ENCODE measurements around the gene PINK1.

PINK1 gene

GRCh38 chr1:20619999-20620398 lies 13.3 kb upstream of the PINK1 start:
- no peaks in the 10 kb centered on the region for H3K79me2 ChIP-seq (ENCODE audit: insufficient read depth, low read length)
- H3K4me1 ChIP-seq (ENCODE audit: insufficient read depth, low read length, severe bottlenecking), result no peaks in the 10 kb centered on the region
- H3K4me3 ChIP-seq (ENCODE audit: low read depth, low read length, poor library complexity, severe bottlenecking), result no peak overlapping the region
- H3K9me2 ChIP-seq (ENCODE audit: low read depth, low read length), result no peaks in the 10 kb centered on the region
- no peaks in the 10 kb centered on the region for H3K36me3 ChIP-seq (ENCODE audit: insufficient read depth, low read length)
- H3K4me2 ChIP-seq (ENCODE audit: low read length), result no peak overlapping the region
- H3K27ac ChIP-seq (ENCODE audit: low read depth, low read length, poor library complexity, severe bottlenecking), result no peak overlapping the region
- no peaks in the 10 kb centered on the region for H4K20me1 ChIP-seq (ENCODE audit: insufficient read depth, low read length)
- no peaks in the 10 kb centered on the region for H3K9me3 ChIP-seq (ENCODE audit: low read length)
- no peak overlapping the region for H3K9ac ChIP-seq (ENCODE audit: low read length)
- H2AFZ ChIP-seq (ENCODE audit: low read length), result no peak overlapping the region
- peaks cover 7% of the 10 kb centered on the region; the same call in 1 of the 2 replicates for H3K27me3 ChIP-seq (ENCODE audit: insufficient read depth, low read length)
- H3F3A ChIP-seq (ENCODE audit: insufficient read depth, low read length), result no peaks in the 10 kb centered on the region
- no peak for TF ChIP-seq EZH2 (IDR thresholded peaks at IDR 0.05; ENCODE audit: borderline replicate concordance, low read length)
- no peak for TF ChIP-seq CTCF (IDR thresholded peaks at IDR 0.05; ENCODE audit: low read length)

- H3K9me2 ChIP-seq (ENCODE audit: low read depth, low read length), result no peaks in the 10 kb centered on the region
Measured at GRCh38 chr1:20621012-20621411, 12.2 kb upstream of the PINK1 start.

GRCh38 chr1:20624709-20625108 lies 8.5 kb upstream of the PINK1 start:
- Histone ChIP-seq H3K79me2 (ENCODE audit: insufficient read depth, low read length) (no peaks in the 10 kb centered on the region), H3K9me3 (ENCODE audit: low read length) (no peaks in the 10 kb centered on the region), H3K4me3 (ENCODE audit: low read depth, low read length, poor library complexity, severe bottlenecking) (no peak overlapping the region), H3F3A (ENCODE audit: insufficient read depth, low read length) (no peaks in the 10 kb centered on the region), H3K27me3 (ENCODE audit: insufficient read depth, low read length) (no peaks in the 10 kb centered on the region), H3K36me3 (ENCODE audit: insufficient read depth, low read length) (no peaks in the 10 kb centered on the region), H3K4me2 (ENCODE audit: low read length) (no peak overlapping the region), H3K9me2 (ENCODE audit: low read depth, low read length) (no peaks in the 10 kb centered on the region), H3K9ac (ENCODE audit: low read length) (no peak overlapping the region), H2AFZ (ENCODE audit: low read length) (no peak overlapping the region), H3K27ac (ENCODE audit: low read depth, low read length, poor library complexity, severe bottlenecking) (no peak overlapping the region), H3K4me1 (ENCODE audit: insufficient read depth, low read length, severe bottlenecking) (no peaks in the 10 kb centered on the region), H4K20me1 (ENCODE audit: insufficient read depth, low read length) (no peaks in the 10 kb centered on the region)
- TF ChIP-seq EZH2 (IDR thresholded peaks at IDR 0.05; ENCODE audit: borderline replicate concordance, low read length) (no peak), CTCF (IDR thresholded peaks at IDR 0.05; ENCODE audit: low read length) (no peak)

More at GRCh38 chr1:20621012-20621411, 12.2 kb upstream of the PINK1 start:
- no peaks in the 10 kb centered on the region for H3K79me2 ChIP-seq (ENCODE audit: insufficient read depth, low read length)
- H3K36me3 ChIP-seq (ENCODE audit: insufficient read depth, low read length), result no peaks in the 10 kb centered on the region
- no peaks in the 10 kb centered on the region for H3K9me3 ChIP-seq (ENCODE audit: low read length)
- no peak overlapping the region for H3K4me2 ChIP-seq (ENCODE audit: low read length)
- no peaks in the 10 kb centered on the region for H4K20me1 ChIP-seq (ENCODE audit: insufficient read depth, low read length)
- H3F3A ChIP-seq (ENCODE audit: insufficient read depth, low read length), result no peaks in the 10 kb centered on the region
- no peak overlapping the region for H3K9ac ChIP-seq (ENCODE audit: low read length)
- no peak overlapping the region for H3K4me3 ChIP-seq (ENCODE audit: low read depth, low read length, poor library complexity, severe bottlenecking)
- H3K27me3 ChIP-seq (ENCODE audit: insufficient read depth, low read length), result 0 out of 2 replicates have a peak, but pooled peaks cover 1% of the 10 kb centered on the region
- TF ChIP-seq EZH2 (IDR thresholded peaks at IDR 0.05; ENCODE audit: borderline replicate concordance, low read length) (no peak), CTCF (IDR thresholded peaks at IDR 0.05; ENCODE audit: low read length) (no peak)
- no peak overlapping the region for H3K27ac ChIP-seq (ENCODE audit: low read depth, low read length, poor library complexity, severe bottlenecking)
- H3K4me1 ChIP-seq (ENCODE audit: insufficient read depth, low read length, severe bottlenecking), result no peaks in the 10 kb centered on the region
- H2AFZ ChIP-seq (ENCODE audit: low read length), result no peak overlapping the region

Data from OCI-LY1 (cell line).